ENCODE data around the gene CHMP2A. TPM values are rescaled to one million over a fixed set of nuclear protein-coding genes. Genes with fewer than 3 reads are reported as not detected.
A peak's percentile ranks its signal among the peaks of the same experiment; 100 is the strongest.

CHMP2A gene
- total and polyA plus RNA-seq, 2 of the 13 experiments (the other 11 are each of a cell fraction or from before 2014, with no cell fraction given): 49.7 to 55.0 TPM

GRCh38 chr19:58511353-58512208 lies 43.3 kb downstream of the CHMP2A start, which contains the start of gene SLC27A5 (continued):
- TF ChIP-seq DMTF1 (CRISPR knock-in tag; IDR thresholded peaks at IDR 0.05) (no peak), ZNF784 (CRISPR knock-in tag; IDR thresholded peaks at IDR 0.05; ENCODE audit: borderline replicate concordance) (peak; percentile 79), CHD4 (IDR thresholded peaks at IDR 0.05; ENCODE audit: borderline replicate concordance, low read length) (no peak), MZF1 (CRISPR knock-in tag; IDR thresholded peaks at IDR 0.05; ENCODE audit: borderline replicate concordance) (no peak), SMARCE1 (IDR thresholded peaks at IDR 0.05; ENCODE audit: borderline replicate concordance) (no peak), SMAD3 (CRISPR knock-in tag; IDR thresholded peaks at IDR 0.05) (no peak), RFX1 (IDR thresholded peaks at IDR 0.05) (no peak), ZNF609 (CRISPR knock-in tag; IDR thresholded peaks at IDR 0.05; ENCODE audit: borderline replicate concordance) (peak; percentile 86), SMARCC2 (IDR thresholded peaks at IDR 0.05) (no peak), ZNF234 (CRISPR knock-in tag; conservative IDR thresholded peaks at IDR 0.05) (no peak), MAFK (conservative IDR thresholded peaks at IDR 0.05 in 1 of 2, IDR thresholded peaks at IDR 0.05 in 1 of 2; ENCODE audit: low read length in 2 of 2) (no peak), ZSCAN30 (CRISPR knock-in tag; IDR thresholded peaks at IDR 0.05) (no peak), NKX3-1 (CRISPR knock-in tag; IDR thresholded peaks at IDR 0.05) (no peak), SOX6 (IDR thresholded peaks at IDR 0.05) (no peak), SOX6 (CRISPR knock-in tag; IDR thresholded peaks at IDR 0.05) (peak; percentile 57; the same call in 1 of the 2 replicates), ZNF101 (CRISPR knock-in tag; IDR thresholded peaks at IDR 0.05; ENCODE audit: borderline replicate concordance, low read depth) (0 out of 2 replicates have a peak, but pooled peaks have one; percentile 59), ZNF777 (CRISPR knock-in tag; IDR thresholded peaks at IDR 0.05) (peak; percentile 39; the same call in 1 of the 2 replicates), ZSCAN29 (CRISPR knock-in tag; conservative IDR thresholded peaks at IDR 0.05) (no peak), BCLAF1 (IDR thresholded peaks at IDR 0.05) (no peak)
